A549 (cell line): ENCODE results near the gene BCL2L12.

Experiments
- BHLHE40 ChIP-seq: IDR thresholded peaks from 2 replicates; pipeline ENCODE4 v1.6.1; 2012; ENCODE audit warnings: low read depth, low read length, inconsistent platforms
- CHD4 ChIP-seq: fragments of 200-600 bp; sonication (generic); IDR thresholded peaks from 2 replicates; pipeline ENCODE4 v1.6.1; 2016; ENCODE audit warnings: antibody characterized with exemption, mild to moderate bottlenecking, borderline replicate concordance
- CTCF ChIP-seq: fragments of >200 bp; sonication (Bioruptor Twin); formaldehyde crosslinking; IDR thresholded peaks from 3 replicates; pipeline ENCODE4 v1.5.1; 2016
- EP300 ChIP-seq, 2 experiments: fragments of >200 bp; sonication (Bioruptor Twin); formaldehyde crosslinking; IDR thresholded peaks; 2 replicates in 1 of 2; 3 replicates in 1 of 2; pipeline ENCODE4 v1.6.1; 2016 to 2017
- ESRRA ChIP-seq: fragments of 150-350 bp; IDR thresholded peaks from 2 replicates; pipeline ENCODE4 v1.6.1; 2014; ENCODE audit warnings: mild to moderate bottlenecking, low read length, borderline replicate concordance
- GATA3 ChIP-seq: IDR thresholded peaks from 2 replicates; pipeline ENCODE4 v1.6.1; 2012; ENCODE audit warnings: borderline replicate concordance
- HOXA7 ChIP-seq: fragments of 250-450 bp; sonication (Bioruptor Pico); IDR thresholded peaks from 2 replicates; pipeline ENCODE4 v1.5.0; 2020; ENCODE audit warnings: mild to moderate bottlenecking, moderate library complexity
- NR3C1 ChIP-seq: fragments of >200 bp; sonication (Bioruptor Twin); formaldehyde crosslinking; IDR thresholded peaks from 3 replicates; pipeline ENCODE4 v1.6.1; 2017
- POLR2A ChIP-seq: IDR thresholded peaks from 2 replicates; pipeline ENCODE4 v1.6.1; 2012; ENCODE audit warnings: mild to moderate bottlenecking, low read length
- RCOR1 ChIP-seq: fragments of 150-350 bp; IDR thresholded peaks from 2 replicates; pipeline ENCODE4 v1.6.1; 2014; ENCODE audit warnings: antibody characterized with exemption, low read length, low read depth
- REST ChIP-seq: fragments of 200-600 bp; sonication (generic); IDR thresholded peaks from 2 replicates; pipeline ENCODE4 v1.6.1; 2016; ENCODE audit warnings: antibody characterized with exemption, mild to moderate bottlenecking, moderate library complexity
- RNF2 ChIP-seq: fragments of 200-600 bp; sonication (generic); IDR thresholded peaks from 2 replicates; pipeline ENCODE4 v1.6.1; 2016; ENCODE audit warnings: low read depth, mild to moderate bottlenecking, antibody characterized with exemption, moderate library complexity, borderline replicate concordance
- TF ChIP-seq, protein P1 (sequence below): fragments of 250-450 bp; sonication (Bioruptor Pico); IDR thresholded peaks from 2 replicates; pipeline ENCODE4 v1.5.0; 2021; ENCODE audit warnings: mild to moderate bottlenecking, moderate library complexity, borderline replicate concordance
- TF ChIP-seq, protein P2 (sequence below): fragments of 450-650 bp; IDR thresholded peaks from 2 replicates; pipeline ENCODE4 v1.6.1; 2014; ENCODE audit warnings: antibody characterized with exemption

GRCh38 chr19:49654581-49654980, 11.2 kb upstream of the BCL2L12 start:
- TF ChIP-seq POLR2A (no peak), GATA3 (no peak), CTCF (no peak), BHLHE40 (no peak), ESRRA (no peak), RNF2 (no peak), EP300 (IDR thresholded peaks at IDR 0.05) (no peak), REST (no peak), NR3C1 (no peak), HOXA7 (CRISPR knock-in tag) (no peak), CHD4 (no peak), RCOR1 (no peak)
- TF ChIP-seq, protein P1, sequence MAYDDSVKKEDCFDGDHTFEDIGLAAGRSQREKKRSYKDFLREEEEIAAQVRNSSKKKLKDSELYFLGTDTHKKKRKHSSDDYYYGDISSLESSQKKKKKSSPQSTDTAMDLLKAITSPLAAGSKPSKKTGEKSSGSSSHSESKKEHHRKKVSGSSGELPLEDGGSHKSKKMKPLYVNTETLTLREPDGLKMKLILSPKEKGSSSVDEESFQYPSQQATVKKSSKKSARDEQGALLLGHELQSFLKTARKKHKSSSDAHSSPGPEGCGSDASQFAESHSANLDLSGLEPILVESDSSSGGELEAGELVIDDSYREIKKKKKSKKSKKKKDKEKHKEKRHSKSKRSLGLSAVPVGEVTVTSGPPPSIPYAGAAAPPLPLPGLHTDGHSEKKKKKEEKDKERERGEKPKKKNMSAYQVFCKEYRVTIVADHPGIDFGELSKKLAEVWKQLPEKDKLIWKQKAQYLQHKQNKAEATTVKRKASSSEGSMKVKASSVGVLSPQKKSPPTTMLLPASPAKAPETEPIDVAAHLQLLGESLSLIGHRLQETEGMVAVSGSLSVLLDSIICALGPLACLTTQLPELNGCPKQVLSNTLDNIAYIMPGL: no peak
- TF ChIP-seq, protein P2, sequence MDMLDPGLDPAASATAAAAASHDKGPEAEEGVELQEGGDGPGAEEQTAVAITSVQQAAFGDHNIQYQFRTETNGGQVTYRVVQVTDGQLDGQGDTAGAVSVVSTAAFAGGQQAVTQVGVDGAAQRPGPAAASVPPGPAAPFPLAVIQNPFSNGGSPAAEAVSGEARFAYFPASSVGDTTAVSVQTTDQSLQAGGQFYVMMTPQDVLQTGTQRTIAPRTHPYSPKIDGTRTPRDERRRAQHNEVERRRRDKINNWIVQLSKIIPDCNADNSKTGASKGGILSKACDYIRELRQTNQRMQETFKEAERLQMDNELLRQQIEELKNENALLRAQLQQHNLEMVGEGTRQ: no peak
